ENCODE data around the gene PDE10A.
A peak's percentile ranks its signal among the peaks of the same experiment; 100 is the strongest.
"Not testable (repeated sequence)": the region's sequence is repeated elsewhere in the genome, so short reads cannot be mapped to it uniquely, and the experiment has no call there.

The PDE10A gene

GRCh38 chr6:165580136-165580535, 82.9 kb downstream of the PDE10A start:
- no peak for FAIRE-seq

- FAIRE-seq, result no peak
These were observed 83.9 kb downstream of the PDE10A start for GRCh38 chr6:165579151-165579550.

GRCh38 chr6:165577556-165577955, 85.5 kb downstream of the PDE10A start:
- no peak for FAIRE-seq

GRCh38 chr6:165575158-165575549, 87.9 kb downstream of the PDE10A start:
- FAIRE-seq, result no peak

GRCh38 chr6:165574220-165575157, 88.6 kb downstream of the PDE10A start:
- peak; percentile 8 for FAIRE-seq

DNA sequence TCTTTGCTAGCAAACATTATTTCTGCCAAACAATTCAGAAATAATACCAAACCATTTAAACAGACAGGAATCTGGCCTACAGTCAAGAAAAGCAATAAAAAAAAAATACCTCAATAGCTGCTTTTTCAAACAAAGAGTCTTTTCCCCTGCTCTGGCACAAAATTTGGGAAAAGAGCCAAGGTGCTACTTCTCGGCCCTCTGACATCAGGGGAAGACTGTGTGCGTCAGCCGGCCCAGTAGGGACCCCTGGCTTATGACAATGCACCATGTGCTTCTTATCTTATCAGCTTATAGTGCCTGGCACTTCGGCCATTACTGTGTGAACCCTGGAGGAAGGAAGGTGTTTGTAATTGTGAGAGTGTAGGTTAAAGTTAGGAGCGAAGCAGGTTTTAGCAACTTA, 89.4 kb downstream of the PDE10A start:
- no peak for FAIRE-seq

GRCh38 chr6:165571721-165572132, 91.3 kb downstream of the PDE10A start:
- no peak for FAIRE-seq

DNA sequence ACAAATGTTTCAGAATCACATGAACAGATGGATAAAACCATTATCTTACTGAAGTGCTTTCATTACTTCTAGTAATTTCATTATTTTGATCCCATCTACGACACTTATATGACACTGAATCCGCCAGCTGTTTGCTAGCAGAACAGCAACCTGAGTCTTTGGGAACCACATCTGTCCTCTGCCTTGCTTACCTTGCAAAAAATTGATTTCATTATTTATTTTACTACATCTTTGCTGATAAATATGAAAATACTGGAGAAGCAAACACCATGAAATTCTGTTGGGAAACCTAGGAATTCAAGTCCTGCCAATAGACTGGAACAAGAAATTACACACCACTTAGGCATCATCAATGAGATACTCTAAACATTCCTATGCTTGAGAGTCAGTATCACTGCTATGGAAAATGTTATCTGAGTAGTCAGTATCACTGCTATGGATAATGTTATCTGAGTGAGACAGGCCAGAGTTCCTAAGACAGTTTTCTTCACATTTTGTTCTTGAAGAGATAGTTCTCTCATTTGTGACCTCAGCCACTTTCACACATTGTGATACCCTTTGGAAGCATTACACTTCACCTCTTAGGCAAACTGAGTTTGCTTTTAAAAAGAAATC, 91.9 kb downstream of the PDE10A start:
- FAIRE-seq, result no peak

GRCh38 chr6:165568326-165568725, 94.7 kb downstream of the PDE10A start:
- FAIRE-seq, result no peak

DNA sequence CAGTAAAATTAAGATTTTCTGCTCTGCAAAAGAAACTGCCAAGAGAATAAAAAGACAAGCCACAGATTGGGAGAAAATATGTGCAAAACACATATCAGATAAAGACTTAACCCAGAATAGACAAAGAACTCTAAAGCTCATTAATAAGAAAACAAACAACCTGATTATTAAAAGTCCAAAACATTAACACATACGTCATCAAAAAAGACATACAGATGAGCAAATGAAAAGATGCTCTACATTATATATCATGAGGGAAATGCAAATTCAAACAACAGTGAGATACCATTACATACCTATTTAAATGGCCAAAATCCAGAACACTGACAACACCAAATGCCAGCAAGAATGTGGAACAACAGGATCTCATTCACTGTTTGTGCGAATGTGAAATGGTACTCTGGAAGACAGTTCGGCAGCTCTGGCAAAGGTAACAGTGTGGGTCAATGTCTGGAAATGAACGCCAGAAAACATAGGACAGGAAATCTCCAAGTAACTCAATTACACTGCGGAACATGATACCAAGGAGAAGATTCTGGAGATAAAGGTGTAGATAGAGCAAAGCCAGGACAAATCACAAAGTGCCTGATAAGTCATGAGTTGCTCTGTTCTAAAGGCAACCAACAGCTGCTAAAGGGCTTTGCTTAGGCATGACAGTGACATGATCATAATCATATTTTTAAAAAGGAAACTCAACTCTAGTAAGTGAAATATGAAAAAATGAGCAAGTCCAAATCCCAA, 96.8 kb downstream of the PDE10A start:
- FAIRE-seq, result no peak

DNA sequence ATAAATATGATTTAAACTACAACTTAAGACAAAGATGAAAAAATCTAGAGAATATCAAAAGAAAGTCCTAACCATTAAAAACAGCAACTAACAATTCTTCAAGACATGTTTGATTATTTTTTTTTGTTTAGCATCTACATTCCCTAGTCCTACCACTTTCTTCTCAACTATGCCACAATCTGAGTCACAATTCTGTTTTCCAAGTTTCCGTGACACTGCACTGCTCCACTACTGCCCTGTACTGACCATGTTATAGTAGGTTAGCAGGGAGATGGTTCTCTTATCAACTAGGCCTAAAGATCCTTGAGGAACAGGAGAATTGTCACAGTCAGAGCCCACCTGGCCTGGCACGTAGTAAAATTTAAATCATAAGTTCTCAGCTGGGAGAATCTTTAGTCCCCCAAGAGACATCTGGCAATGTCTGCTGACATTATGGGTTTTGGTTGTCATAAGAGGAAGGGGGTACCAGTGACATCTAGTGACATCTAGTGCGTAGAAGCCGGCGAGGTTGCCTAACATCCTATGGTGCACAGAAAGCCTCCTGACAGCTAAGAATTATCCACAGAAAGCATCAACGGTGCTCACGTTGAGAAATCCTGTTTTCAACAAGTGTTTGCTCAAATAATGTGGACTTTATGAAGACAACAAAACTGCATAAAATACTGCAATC, 100.5 kb downstream of the PDE10A start:
- FAIRE-seq, result no peak

DNA sequence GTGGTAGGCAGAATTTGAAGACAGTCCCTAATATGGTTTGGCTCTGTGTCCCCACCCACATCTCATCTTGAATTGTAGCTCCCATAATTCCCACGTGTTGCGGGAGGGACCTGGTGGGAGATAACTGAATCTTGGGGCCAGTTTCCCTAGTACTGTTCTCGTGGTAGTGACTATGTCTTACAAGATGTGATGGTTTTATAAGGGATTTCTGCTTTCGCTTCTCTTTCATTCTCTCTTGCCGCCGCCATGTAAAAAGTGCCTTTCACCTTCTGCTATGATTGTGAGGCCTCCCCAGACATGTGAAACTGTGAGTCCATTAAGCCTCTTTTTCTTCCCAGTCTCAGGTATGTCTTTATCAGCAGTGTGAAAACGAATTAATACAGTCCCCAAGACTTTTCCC, 103.4 kb downstream of the PDE10A start:
- FAIRE-seq, result no peak

- FAIRE-seq, result not testable (repeated sequence)
These were observed 104.9 kb downstream of the PDE10A start for GRCh38 chr6:165558097-165558496.

- FAIRE-seq, result no peak
These were observed 105.4 kb downstream of the PDE10A start for GRCh38 chr6:165557674-165558073.

DNA sequence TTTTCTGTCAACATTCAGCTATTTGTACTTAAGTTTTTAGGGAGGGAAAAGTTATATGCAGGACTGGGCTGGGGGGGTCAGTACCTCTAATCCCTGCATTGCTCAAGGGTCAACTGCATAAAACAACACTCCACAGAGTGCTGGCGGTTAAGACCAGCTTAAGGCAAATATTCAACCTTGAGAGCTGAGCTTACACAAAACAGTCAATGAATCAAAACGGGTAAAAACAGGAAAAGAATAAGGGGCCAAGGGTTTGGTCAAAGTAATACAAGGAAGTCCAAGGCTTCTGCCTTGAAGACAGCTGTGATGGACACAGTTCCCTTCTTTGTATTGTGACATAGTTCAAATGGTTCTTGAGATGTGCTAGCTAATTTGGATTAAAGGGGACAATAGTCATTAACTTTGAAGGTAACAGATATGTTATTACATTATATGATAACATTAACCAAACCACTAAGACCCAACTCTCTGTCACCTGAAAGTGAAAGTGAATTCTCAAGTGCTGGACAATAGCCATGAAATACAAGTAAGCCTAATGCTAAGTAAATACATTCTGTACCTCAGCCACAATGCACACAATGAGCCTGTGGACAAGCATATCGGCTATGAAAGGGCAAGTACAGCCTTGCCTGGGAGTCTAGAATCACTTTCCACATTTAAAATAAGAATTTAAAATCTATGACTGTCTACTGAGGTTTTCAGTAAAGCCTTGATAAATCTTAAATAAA, 106.8 kb downstream of the PDE10A start:
- FAIRE-seq, result no peak

GRCh38 chr6:165554644-165555043, 108.4 kb downstream of the PDE10A start:
- not testable (repeated sequence) for FAIRE-seq

DNA sequence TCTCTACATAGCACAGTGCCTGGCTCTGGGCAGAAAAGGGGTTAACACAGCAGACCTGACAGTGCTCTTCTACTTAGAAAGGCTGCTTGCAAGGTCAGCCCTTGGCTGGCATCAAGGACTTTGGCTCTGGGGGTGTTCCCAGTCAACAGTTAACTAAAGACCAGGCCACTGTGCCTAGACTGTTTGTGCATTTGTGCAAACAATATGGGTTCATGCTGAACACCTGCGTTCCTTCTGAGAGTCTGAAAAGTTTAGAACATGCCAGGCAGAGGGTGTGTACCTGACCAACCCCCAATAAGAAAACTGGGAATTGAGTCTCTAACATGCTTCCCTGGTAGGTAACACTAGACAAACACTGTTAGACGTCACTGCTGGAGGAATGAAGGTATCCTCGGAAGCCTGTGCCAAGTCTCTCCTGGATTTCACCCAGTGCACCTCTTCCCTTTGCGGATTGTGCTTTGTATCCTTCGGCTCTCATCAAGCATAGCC, 110.7 kb downstream of the PDE10A start:
- no peak for FAIRE-seq

DNA sequence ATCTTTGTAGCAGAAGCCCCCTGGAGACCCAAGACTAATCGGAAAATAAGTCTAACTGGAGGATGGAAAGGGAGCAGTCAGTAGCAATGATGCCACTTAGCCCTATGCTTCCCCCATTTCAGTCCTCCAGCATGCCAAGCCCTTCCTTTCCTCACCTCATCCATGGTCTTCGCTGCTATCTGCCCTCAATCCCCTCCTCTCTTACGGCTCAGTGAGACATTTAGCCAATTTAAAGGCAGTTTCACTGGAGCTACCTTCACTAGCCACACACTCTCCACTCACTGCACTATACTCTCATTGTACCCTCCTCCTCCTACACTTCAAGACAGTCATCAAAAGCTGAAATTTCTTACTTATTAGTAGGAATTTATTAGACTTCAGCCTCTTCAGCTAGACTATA, 111.2 kb downstream of the PDE10A start:
- no peak for FAIRE-seq

GRCh38 chr6:165548450-165548849, 114.6 kb downstream of the PDE10A start:
- FAIRE-seq, result no peak

DNA sequence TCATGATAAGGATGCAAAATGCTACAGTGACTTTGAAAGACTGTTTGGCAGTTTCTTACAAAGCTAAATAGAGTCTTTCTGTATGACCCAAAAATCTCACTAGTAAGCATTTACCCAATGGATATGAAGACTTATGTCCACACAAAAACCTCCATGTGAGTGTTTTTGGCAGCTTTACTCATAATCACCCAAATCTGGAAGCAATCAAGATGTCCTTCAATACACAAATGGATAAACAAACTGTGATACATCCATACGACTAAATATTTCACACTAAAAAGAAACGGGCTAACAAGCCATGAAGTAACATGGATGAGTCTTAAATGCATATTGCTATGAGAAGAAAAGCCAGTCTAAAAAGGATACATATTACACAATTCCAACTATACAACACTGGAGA, 117.2 kb downstream of the PDE10A start:
- no peak for FAIRE-seq

DNA sequence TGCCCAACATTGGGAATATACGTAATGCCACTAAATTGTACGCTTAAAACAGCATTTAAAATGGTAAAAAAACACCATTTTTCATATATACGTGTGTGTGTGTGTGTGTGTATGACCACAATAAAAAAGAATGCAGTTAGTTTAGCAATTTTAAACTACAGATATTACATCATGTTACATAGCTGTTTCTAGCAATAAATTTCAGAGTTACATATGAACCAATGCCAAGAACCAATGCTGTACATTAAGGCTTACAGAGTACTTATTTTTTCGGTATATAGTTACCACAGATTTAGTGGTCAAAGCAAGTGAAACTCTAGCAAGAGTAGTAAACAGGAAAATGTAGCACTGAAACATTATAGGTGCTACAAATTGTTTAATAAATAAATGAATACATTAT, 119.3 kb downstream of the PDE10A start:
- FAIRE-seq, result no peak

GRCh38 chr6:165536911-165537310, 126.1 kb downstream of the PDE10A start:
- FAIRE-seq, result no peak

Measured in endometrium (tissue), 2 donors.